ENCODE data around the gene CLIC1. TPM values are rescaled to one million over a fixed set of nuclear protein-coding genes. Genes with fewer than 3 reads are reported as not detected.

Gene CLIC1
- total and polyA plus RNA-seq, 10 of the 15 experiments (the other 5 are each of a cell fraction or from before 2014, with no cell fraction given) = 446 to 1,266 (median 636) TPM

DNA sequence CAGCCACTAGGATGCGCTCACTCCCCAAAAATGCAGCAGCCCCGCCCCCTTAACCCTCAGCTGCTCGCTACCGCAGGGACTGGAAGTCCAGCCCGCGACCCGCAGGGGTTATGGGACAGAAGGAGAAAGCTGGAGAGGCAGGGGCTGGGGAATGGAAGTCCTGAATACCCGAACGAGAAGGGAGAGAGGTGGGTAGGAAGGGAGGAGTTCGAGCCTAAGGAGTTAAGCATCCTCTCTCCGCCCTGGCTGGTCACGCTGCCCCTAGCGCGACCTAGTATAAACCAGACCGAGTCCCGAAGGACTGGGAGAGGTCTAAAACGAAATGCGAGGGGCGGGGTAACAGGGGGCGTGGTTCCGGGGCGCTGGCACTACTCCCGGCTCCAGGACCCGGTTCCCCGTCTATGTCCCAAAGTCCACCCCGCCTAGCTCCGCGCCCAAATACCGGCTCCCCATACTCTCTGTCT is 6.8 kb downstream of the CLIC1 start (continued):
- no peak for TF ChIP-seq CEBPB (IDR thresholded peaks at IDR 0.05; ENCODE audit: borderline replicate concordance in 1 of 2, low read depth in 2 of 2, low read length in 2 of 2)
- no peak for TF ChIP-seq STAT3 (IDR thresholded peaks at IDR 0.05; ENCODE audit: low read depth, low read length)
- TF ChIP-seq, protein P1, sequence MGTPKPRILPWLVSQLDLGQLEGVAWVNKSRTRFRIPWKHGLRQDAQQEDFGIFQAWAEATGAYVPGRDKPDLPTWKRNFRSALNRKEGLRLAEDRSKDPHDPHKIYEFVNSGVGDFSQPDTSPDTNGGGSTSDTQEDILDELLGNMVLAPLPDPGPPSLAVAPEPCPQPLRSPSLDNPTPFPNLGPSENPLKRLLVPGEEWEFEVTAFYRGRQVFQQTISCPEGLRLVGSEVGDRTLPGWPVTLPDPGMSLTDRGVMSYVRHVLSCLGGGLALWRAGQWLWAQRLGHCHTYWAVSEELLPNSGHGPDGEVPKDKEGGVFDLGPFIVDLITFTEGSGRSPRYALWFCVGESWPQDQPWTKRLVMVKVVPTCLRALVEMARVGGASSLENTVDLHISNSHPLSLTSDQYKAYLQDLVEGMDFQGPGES (IDR thresholded peaks at IDR 0.05) = 0 out of 2 replicates have a peak, but pooled peaks have one; percentile 50
- no peak for TF ChIP-seq ZZZ3 (IDR thresholded peaks at IDR 0.05; ENCODE audit: control insufficient read depth, insufficient read length, low read depth)
- no peak; the same call in 1 of the 2 replicates for TF ChIP-seq GATAD2B (conservative IDR thresholded peaks at IDR 0.05; ENCODE audit: low read depth)
- peak; percentile 42; the same call in 1 of the 2 replicates for TF ChIP-seq CHD2 (IDR thresholded peaks at IDR 0.05; ENCODE audit: borderline replicate concordance, low read depth, low read length)
- TF ChIP-seq, protein P2, sequence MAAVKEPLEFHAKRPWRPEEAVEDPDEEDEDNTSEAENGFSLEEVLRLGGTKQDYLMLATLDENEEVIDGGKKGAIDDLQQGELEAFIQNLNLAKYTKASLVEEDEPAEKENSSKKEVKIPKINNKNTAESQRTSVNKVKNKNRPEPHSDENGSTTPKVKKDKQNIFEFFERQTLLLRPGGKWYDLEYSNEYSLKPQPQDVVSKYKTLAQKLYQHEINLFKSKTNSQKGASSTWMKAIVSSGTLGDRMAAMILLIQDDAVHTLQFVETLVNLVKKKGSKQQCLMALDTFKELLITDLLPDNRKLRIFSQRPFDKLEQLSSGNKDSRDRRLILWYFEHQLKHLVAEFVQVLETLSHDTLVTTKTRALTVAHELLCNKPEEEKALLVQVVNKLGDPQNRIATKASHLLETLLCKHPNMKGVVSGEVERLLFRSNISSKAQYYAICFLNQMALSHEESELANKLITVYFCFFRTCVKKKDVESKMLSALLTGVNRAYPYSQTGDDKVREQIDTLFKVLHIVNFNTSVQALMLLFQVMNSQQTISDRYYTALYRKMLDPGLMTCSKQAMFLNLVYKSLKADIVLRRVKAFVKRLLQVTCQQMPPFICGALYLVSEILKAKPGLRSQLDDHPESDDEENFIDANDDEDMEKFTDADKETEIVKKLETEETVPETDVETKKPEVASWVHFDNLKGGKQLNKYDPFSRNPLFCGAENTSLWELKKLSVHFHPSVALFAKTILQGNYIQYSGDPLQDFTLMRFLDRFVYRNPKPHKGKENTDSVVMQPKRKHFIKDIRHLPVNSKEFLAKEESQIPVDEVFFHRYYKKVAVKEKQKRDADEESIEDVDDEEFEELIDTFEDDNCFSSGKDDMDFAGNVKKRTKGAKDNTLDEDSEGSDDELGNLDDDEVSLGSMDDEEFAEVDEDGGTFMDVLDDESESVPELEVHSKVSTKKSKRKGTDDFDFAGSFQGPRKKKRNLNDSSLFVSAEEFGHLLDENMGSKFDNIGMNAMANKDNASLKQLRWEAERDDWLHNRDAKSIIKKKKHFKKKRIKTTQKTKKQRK (IDR thresholded peaks at IDR 0.05; ENCODE audit: low read depth, low read length) = no peak
- TF ChIP-seq CREB1 (IDR thresholded peaks at IDR 0.05; ENCODE audit: low read depth) = no peak
- TF ChIP-seq STAT1 (conservative IDR thresholded peaks at IDR 0.05) = 0 out of 2 replicates have a peak, but pooled peaks have one; percentile 39
- no peak for TF ChIP-seq BACH1 (IDR thresholded peaks at IDR 0.05; ENCODE audit: borderline replicate concordance)
- no peak for TF ChIP-seq FOXK2 (IDR thresholded peaks at IDR 0.05)
- TF ChIP-seq, protein P3, sequence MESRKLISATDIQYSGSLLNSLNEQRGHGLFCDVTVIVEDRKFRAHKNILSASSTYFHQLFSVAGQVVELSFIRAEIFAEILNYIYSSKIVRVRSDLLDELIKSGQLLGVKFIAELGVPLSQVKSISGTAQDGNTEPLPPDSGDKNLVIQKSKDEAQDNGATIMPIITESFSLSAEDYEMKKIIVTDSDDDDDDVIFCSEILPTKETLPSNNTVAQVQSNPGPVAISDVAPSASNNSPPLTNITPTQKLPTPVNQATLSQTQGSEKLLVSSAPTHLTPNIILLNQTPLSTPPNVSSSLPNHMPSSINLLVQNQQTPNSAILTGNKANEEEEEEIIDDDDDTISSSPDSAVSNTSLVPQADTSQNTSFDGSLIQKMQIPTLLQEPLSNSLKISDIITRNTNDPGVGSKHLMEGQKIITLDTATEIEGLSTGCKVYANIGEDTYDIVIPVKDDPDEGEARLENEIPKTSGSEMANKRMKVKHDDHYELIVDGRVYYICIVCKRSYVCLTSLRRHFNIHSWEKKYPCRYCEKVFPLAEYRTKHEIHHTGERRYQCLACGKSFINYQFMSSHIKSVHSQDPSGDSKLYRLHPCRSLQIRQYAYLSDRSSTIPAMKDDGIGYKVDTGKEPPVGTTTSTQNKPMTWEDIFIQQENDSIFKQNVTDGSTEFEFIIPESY (IDR thresholded peaks at IDR 0.05) = no peak
- TF ChIP-seq SMC3 (IDR thresholded peaks at IDR 0.05; ENCODE audit: borderline replicate concordance, low read length) = peak; percentile 80
- TF ChIP-seq ZSCAN29 (IDR thresholded peaks at IDR 0.05) = no peak
- TF ChIP-seq EED (IDR thresholded peaks at IDR 0.05; ENCODE audit: low read depth) = 0 out of 2 replicates have a peak, but pooled peaks have one; percentile 28
- TF ChIP-seq, protein P4, sequence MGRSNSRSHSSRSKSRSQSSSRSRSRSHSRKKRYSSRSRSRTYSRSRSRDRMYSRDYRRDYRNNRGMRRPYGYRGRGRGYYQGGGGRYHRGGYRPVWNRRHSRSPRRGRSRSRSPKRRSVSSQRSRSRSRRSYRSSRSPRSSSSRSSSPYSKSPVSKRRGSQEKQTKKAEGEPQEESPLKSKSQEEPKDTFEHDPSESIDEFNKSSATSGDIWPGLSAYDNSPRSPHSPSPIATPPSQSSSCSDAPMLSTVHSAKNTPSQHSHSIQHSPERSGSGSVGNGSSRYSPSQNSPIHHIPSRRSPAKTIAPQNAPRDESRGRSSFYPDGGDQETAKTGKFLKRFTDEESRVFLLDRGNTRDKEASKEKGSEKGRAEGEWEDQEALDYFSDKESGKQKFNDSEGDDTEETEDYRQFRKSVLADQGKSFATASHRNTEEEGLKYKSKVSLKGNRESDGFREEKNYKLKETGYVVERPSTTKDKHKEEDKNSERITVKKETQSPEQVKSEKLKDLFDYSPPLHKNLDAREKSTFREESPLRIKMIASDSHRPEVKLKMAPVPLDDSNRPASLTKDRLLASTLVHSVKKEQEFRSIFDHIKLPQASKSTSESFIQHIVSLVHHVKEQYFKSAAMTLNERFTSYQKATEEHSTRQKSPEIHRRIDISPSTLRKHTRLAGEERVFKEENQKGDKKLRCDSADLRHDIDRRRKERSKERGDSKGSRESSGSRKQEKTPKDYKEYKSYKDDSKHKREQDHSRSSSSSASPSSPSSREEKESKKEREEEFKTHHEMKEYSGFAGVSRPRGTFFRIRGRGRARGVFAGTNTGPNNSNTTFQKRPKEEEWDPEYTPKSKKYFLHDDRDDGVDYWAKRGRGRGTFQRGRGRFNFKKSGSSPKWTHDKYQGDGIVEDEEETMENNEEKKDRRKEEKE (IDR thresholded peaks at IDR 0.05) = no peak
- TF ChIP-seq NR2C2 (IDR thresholded peaks at IDR 0.05; ENCODE audit: borderline replicate concordance, control insufficient read depth, insufficient read length, low read depth) = no peak

All from GM12878 (cell line).